ENCODE measurements around the gene MINDY4.

MINDY4 gene

DNA sequence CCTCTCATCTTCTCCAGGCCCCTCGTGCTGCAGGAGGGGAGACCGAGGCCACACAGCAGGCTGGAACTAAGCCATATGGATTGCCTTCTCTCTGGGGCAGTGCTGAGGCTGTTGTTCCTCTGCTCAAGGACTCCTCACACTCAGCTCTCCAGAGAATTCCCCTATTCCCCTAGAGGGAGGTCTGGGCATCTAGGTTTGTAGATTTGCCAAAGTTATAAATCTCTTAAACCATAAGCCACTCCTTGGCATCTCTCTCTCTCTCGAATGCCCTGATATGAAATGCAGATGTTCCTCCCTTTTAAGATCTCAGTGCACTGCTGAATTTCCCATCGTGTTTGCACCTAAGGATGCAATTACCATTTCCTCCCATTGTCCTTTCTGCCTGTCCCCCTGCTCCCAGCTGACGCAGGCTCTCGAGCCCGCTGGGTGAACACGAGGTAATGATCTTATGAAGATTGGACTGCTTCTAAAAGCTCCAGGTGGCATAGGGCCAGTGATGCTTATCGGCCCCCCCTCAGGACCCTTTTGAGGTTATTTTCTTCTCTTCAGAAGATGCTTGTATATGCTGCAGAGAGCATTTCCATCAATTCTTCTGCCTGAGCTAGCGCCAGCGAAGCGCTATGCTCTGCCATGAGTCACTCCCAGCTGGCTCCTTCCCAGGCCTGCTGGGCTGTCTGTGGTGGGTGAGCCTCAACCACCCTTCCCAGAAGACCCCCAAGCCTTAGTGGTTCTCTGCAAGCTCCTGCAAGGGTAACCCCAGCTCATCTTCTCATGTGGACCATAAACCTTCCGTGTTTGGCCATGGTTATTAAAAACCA is 98.8 kb downstream of the MINDY4 start:
- Histone ChIP-seq H3K9ac (no peak overlapping the region), H2AFZ (ENCODE audit: low read depth) (no peak overlapping the region), H3K79me2 (ENCODE audit: insufficient read depth, low read depth) (no peaks in the 10 kb centered on the region), H3K27ac (no peak overlapping the region), H3K4me3 (IDR thresholded peaks at IDR 0.05; ENCODE audit: insufficient read depth, low read depth, low read length) (no peak overlapping the region), H3K4me2 (no peak overlapping the region), H4K20me1 (ENCODE audit: insufficient read depth) (no peaks in the 10 kb centered on the region), H3K4me1 (ENCODE audit: low read depth, poor library complexity, severe bottlenecking) (no peaks in the 10 kb centered on the region), H3K27me3 (ENCODE audit: insufficient read depth, low read depth) (no peaks in the 10 kb centered on the region), H3K36me3 (ENCODE audit: insufficient read depth) (no peaks in the 10 kb centered on the region)
- TF ChIP-seq CTCF (conservative IDR thresholded peaks at IDR 0.05; ENCODE audit: low read depth, low read length), result no peak

DNA sequence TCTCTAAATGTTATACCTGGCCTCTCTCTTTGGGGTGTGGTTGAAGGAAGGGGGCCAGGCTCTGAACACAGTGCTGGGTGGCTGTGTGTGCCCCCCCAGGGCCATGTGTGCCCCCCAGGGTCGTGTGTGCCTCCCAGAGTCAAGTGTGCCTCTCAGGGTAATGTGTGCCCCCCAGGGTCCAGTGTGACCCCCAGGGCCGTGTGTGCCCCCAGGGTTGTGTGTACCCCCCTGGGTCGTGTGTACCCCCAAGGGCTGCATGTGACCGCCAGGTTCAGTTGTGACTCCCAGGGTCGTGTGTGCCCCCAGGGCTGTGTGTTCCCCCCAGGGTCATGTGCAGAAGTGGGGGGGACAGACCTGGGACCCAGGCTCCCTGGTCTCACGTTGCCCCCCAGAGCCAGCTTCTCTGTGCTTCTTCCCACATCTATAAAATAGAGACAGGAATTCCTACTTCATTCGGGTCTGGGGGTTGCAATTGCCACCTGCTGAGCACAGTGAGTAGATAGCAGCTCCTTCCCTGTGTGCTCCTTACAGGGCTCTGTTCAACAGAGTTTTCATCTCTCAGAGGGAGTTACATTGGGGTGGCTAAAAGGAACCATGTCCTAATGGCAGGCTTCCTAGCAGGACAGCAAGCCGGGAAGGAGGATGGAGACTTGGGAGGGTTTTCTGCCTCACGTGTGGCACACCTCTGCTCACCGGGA is 99.8 kb downstream of the MINDY4 start:
- Histone ChIP-seq H3K36me3 (ENCODE audit: insufficient read depth) (no peaks in the 10 kb centered on the region), H3K9ac (no peak overlapping the region), H3K27ac (no peak overlapping the region), H3K4me3 (IDR thresholded peaks at IDR 0.05; ENCODE audit: insufficient read depth, low read depth, low read length) (no peak overlapping the region), H3K27me3 (ENCODE audit: insufficient read depth, low read depth) (no peaks in the 10 kb centered on the region), H2AFZ (ENCODE audit: low read depth) (no peak overlapping the region), H3K4me1 (ENCODE audit: low read depth, poor library complexity, severe bottlenecking) (no peaks in the 10 kb centered on the region), H3K79me2 (ENCODE audit: insufficient read depth, low read depth) (no peaks in the 10 kb centered on the region), H3K4me2 (no peak overlapping the region), H4K20me1 (ENCODE audit: insufficient read depth) (no peaks in the 10 kb centered on the region)
- no peak for TF ChIP-seq CTCF (conservative IDR thresholded peaks at IDR 0.05; ENCODE audit: low read depth, low read length)

GRCh38 chr7:30871655-30872054 is 100.4 kb downstream of the MINDY4 start:
- H3K4me3 ChIP-seq (IDR thresholded peaks at IDR 0.05; ENCODE audit: insufficient read depth, low read depth, low read length), result no peak overlapping the region
- H3K4me1 ChIP-seq (ENCODE audit: low read depth, poor library complexity, severe bottlenecking), result no peaks in the 10 kb centered on the region
- H4K20me1 ChIP-seq (ENCODE audit: insufficient read depth), result no peaks in the 10 kb centered on the region
- no peaks in the 10 kb centered on the region for H3K36me3 ChIP-seq (ENCODE audit: insufficient read depth)
- no peaks in the 10 kb centered on the region for H3K27me3 ChIP-seq (ENCODE audit: insufficient read depth, low read depth)
- no peak overlapping the region for H3K4me2 ChIP-seq
- H3K79me2 ChIP-seq (ENCODE audit: insufficient read depth, low read depth), result no peaks in the 10 kb centered on the region
- H3K9ac ChIP-seq, result no peak overlapping the region
- no peak for TF ChIP-seq CTCF (conservative IDR thresholded peaks at IDR 0.05; ENCODE audit: low read depth, low read length)
- no peak overlapping the region for H3K27ac ChIP-seq
- H2AFZ ChIP-seq (ENCODE audit: low read depth), result no peak overlapping the region

DNA sequence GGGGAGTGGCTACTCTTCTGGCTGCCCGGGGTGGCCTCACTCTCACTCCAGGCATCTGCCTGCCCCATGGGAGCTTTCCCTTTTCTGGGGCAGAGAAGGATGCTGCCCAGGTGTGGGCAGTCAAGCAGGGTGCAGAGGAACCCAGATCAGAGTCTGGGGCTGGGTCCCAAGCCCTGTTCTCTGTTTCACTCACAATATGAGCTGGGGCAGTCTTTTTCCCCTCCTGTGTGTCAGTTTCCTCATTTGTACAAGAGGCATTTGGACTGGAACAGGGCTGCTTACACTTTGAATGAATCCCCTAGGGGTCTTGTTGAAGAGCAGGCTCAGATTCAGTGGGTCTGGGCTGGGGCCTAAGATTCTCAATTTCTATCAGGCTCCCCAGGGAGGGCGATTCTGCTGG is 102.0 kb downstream of the MINDY4 start:
- H3K4me1 ChIP-seq (ENCODE audit: low read depth, poor library complexity, severe bottlenecking), result no peaks in the 10 kb centered on the region

More for the DNA sequence above, 102.0 kb downstream of the MINDY4 start:
- H4K20me1 ChIP-seq (ENCODE audit: insufficient read depth), result no peaks in the 10 kb centered on the region
- H3K27ac ChIP-seq, result no peak overlapping the region
- no peaks in the 10 kb centered on the region for H3K79me2 ChIP-seq (ENCODE audit: insufficient read depth, low read depth)
- H3K9ac ChIP-seq, result no peak overlapping the region
- no peak overlapping the region for H3K4me2 ChIP-seq
- no peak for TF ChIP-seq CTCF (conservative IDR thresholded peaks at IDR 0.05; ENCODE audit: low read depth, low read length)
- no peaks in the 10 kb centered on the region for H3K36me3 ChIP-seq (ENCODE audit: insufficient read depth)
- H3K4me3 ChIP-seq (IDR thresholded peaks at IDR 0.05; ENCODE audit: insufficient read depth, low read depth, low read length), result no peak overlapping the region
- H2AFZ ChIP-seq (ENCODE audit: low read depth), result no peak overlapping the region
- no peaks in the 10 kb centered on the region for H3K27me3 ChIP-seq (ENCODE audit: insufficient read depth, low read depth)

All from KMS-11 (cell line).